GM23248 (cell line): ENCODE measurements around the gene ZSWIM2. TPM values are rescaled to one million over a fixed set of nuclear protein-coding genes. Genes with fewer than 3 reads are reported as not detected.
A peak's percentile ranks its signal among the peaks of the same experiment; 100 is the strongest.
"Not testable (repeated sequence)": the region's sequence is repeated elsewhere in the genome, so short reads cannot be mapped to it uniquely, and the experiment has no call there.

Experiments used
- DNase-seq: peaks from one replicate; pipeline ENCODE4 v3.0.0-alpha.2; 2015
- H2AFZ ChIP-seq: fragments of 200-600 bp; sonication (generic); 2 replicates; pipeline ENCODE4 v1.6.1; 2016; ENCODE audit warnings: antibody characterized with exemption
- H3F3A ChIP-seq: fragments of 200-600 bp; sonication (generic); 2 replicates; pipeline ENCODE4 v1.6.1; 2016; ENCODE audit warnings: mild to moderate bottlenecking, antibody characterized with exemption, mixed run types; ENCODE audit not compliant: insufficient read depth
- H3K27ac ChIP-seq: fragments of 200-600 bp; sonication (generic); 2 replicates; pipeline ENCODE4 v1.5.1; 2016; ENCODE audit warnings: mild to moderate bottlenecking
- H3K27me3 ChIP-seq: fragments of 200-600 bp; sonication (generic); replicated peaks from 2 replicates; pipeline ENCODE4 v1.6.1; 2016; ENCODE audit warnings: mild to moderate bottlenecking; ENCODE audit not compliant: insufficient read depth
- H3K36me3 ChIP-seq: fragments of 200-600 bp; sonication (generic); 2 replicates; pipeline ENCODE4 v1.6.1; 2016; ENCODE audit warnings: low read depth, mild to moderate bottlenecking
- H3K4me1 ChIP-seq: fragments of 200-600 bp; sonication (generic); 2 replicates; pipeline ENCODE4 v1.6.1; 2016; ENCODE audit warnings: mild to moderate bottlenecking; ENCODE audit not compliant: insufficient read depth
- H3K4me2 ChIP-seq: fragments of 200-600 bp; sonication (generic); one replicate; pipeline ENCODE4 v1.6.1; 2016; ENCODE audit warnings: mild to moderate bottlenecking; ENCODE audit not compliant: unreplicated experiment
- H3K4me3 ChIP-seq: fragments of 200-600 bp; sonication (generic); 2 replicates; pipeline ENCODE4 v1.5.1; 2016; ENCODE audit warnings: mild to moderate bottlenecking
- H3K79me2 ChIP-seq: fragments of 200-600 bp; sonication (generic); 2 replicates; pipeline ENCODE4 v1.6.1; 2016; ENCODE audit warnings: mild to moderate bottlenecking; ENCODE audit not compliant: insufficient read depth
- H3K9ac ChIP-seq: fragments of 200-600 bp; sonication (generic); 2 replicates; pipeline ENCODE4 v1.6.1; 2016; ENCODE audit warnings: mild to moderate bottlenecking
- H3K9me2 ChIP-seq: fragments of 200-600 bp; sonication (generic); 2 replicates; pipeline ENCODE4 v1.6.1; 2016; ENCODE audit warnings: mixed run types, mild to moderate bottlenecking, moderate library complexity; ENCODE audit not compliant: insufficient read depth
- H3K9me3 ChIP-seq: fragments of 200-600 bp; sonication (generic); one replicate; pipeline ENCODE4 v1.6.1; 2017; ENCODE audit warnings: low read depth
- H4K20me1 ChIP-seq: fragments of 200-600 bp; sonication (generic); 2 replicates; pipeline ENCODE4 v1.6.0; 2016; ENCODE audit not compliant: insufficient read depth
- EZH2 ChIP-seq: fragments of 200-600 bp; sonication (generic); IDR thresholded peaks from 2 replicates; pipeline ENCODE4 v1.6.1; 2018; ENCODE audit warnings: antibody characterized with exemption, mild to moderate bottlenecking; ENCODE audit not compliant: insufficient read depth, poor library complexity, severe bottlenecking
- EZH2phosphoT487 ChIP-seq: fragments of 200-600 bp; sonication (generic); IDR thresholded peaks from 2 replicates; pipeline ENCODE4 v1.6.1; 2018; ENCODE audit warnings: antibody characterized with exemption, moderate library complexity, mild to moderate bottlenecking, low read depth; ENCODE audit not compliant: insufficient read depth
- WGBS, 2 experiments: methylation state at CpG; one replicate each; pipeline ENCODE4 v1.1.6; 2015 to 2017; ENCODE audit warnings: low lambda C conversion rate in 2 of 2, low coverage in 1 of 2; ENCODE audit errors: missing lambda C conversion rate in 2 of 2; 5-methylcytosine and 5-hydroxymethylcytosine counted together
- in situ Hi-C: fragments of 300-500 bp; cut with MboI; formaldehyde crosslinking; loops from 2 replicates; pipeline ENCODE4 v1.15.0; 2020
- polyA plus RNA-seq: library from polyadenylated mRNA; unstranded; fragments of >200 nt; fragmentation: Nextera tagmentation; extraction: Ambion mirVana; gene quantifications from 2 replicates; pipeline ENCODE4 v1.2.1, GENCODE V29; 2016
- total RNA-seq: library from RNA; depleted of rRNA; stranded (reverse); fragments of >200 nt; shearing (Covaris generic); gene quantifications from 2 replicates; pipeline ENCODE4 v1.2.3, GENCODE V29; 2014

Gene ZSWIM2
- total and polyA plus RNA-seq, 2 experiments from 2014 or later, result not detected

- Histone ChIP-seq H4K20me1 (no peaks in the 10 kb centered on the region), H2AFZ (peak overlapping the region; percentile 55), H3K4me2 (peak overlapping the region; percentile 76), H3K9me3 (no peaks in the 10 kb centered on the region), H3F3A (peaks cover 7% of the 10 kb centered on the region; the same call in 1 of the 2 replicates), H3K36me3 (no peaks in the 10 kb centered on the region), H3K79me2 (no peaks in the 10 kb centered on the region), H3K4me3 (peak overlapping the region; percentile 24), H3K27ac (peak overlapping the region; percentile 40), H3K9me2 (no peaks in the 10 kb centered on the region), H3K4me1 (peaks cover 17% of the 10 kb centered on the region), H3K9ac (no peak overlapping the region), H3K27me3 (no peaks in the 10 kb centered on the region)
- peak; percentile 74 for DNase-seq
- in situ Hi-C loops, result loop anchor here (25.0 kb wide), 1 partner anchor 315 kb away; no protein-coding TSS in a partner anchor
- TF ChIP-seq EZH2phosphoT487, result 0 out of 2 replicates have a peak, but pooled peaks have one; percentile 36
- TF ChIP-seq EZH2, result no peak
- 0 to 1% methylated on average over 2 of the region's 2 CpGs for WGBS, 2 experiments
These were observed 21.6 kb downstream of the ZSWIM2 start for GRCh38 chr2:186827411-186827810.

- Histone ChIP-seq H3K27me3 (no peaks in the 10 kb centered on the region), H3F3A (no peaks in the 10 kb centered on the region), H4K20me1 (no peaks in the 10 kb centered on the region), H3K4me3 (no peak overlapping the region), H3K79me2 (no peaks in the 10 kb centered on the region), H3K36me3 (no peaks in the 10 kb centered on the region), H3K4me1 (peaks cover 12% of the 10 kb centered on the region), H3K4me2 (no peak overlapping the region), H3K9ac (no peak overlapping the region), H3K9me2 (no peaks in the 10 kb centered on the region; the same call in 1 of the 2 replicates), H3K9me3 (no peaks in the 10 kb centered on the region), H3K27ac (no peak overlapping the region), H2AFZ (no peak overlapping the region)
- 67% methylated on average over 2 of the region's 2 CpGs for WGBS, 2 experiments
- no peak for DNase-seq
- TF ChIP-seq EZH2 (no peak), EZH2phosphoT487 (no peak)
- in situ Hi-C loops, result no loop called here
These were observed 26.6 kb downstream of the ZSWIM2 start for GRCh38 chr2:186822323-186822722.

GRCh38 chr2:186820303-186820702, 28.7 kb downstream of the ZSWIM2 start:
- no peak overlapping the region for H3K27ac ChIP-seq
- H3K4me3 ChIP-seq, result peak overlapping the region; percentile 60
- H3F3A ChIP-seq, result no peaks in the 10 kb centered on the region
- peaks cover 6% of the 10 kb centered on the region; the same call in 1 of the 2 replicates for H3K4me1 ChIP-seq
- H2AFZ ChIP-seq, result peak overlapping the region; percentile 75
- 63 to 73% methylated on average over 7 of the region's 7 CpGs for WGBS, 2 experiments
- in situ Hi-C loops, result no loop called here
- H3K36me3 ChIP-seq, result no peaks in the 10 kb centered on the region
- H3K79me2 ChIP-seq, result no peaks in the 10 kb centered on the region
- DNase-seq, result peak; percentile 66
- TF ChIP-seq EZH2 (no peak), EZH2phosphoT487 (no peak)
- no peaks in the 10 kb centered on the region for H3K9me3 ChIP-seq
- H3K4me2 ChIP-seq, result peak overlapping the region; percentile 65
- no peaks in the 10 kb centered on the region for H4K20me1 ChIP-seq
- no peaks in the 10 kb centered on the region; the same call in 1 of the 2 replicates for H3K9me2 ChIP-seq
- no peaks in the 10 kb centered on the region for H3K27me3 ChIP-seq
- no peak overlapping the region; the same call in 1 of the 2 replicates for H3K9ac ChIP-seq

GRCh38 chr2:186811760-186812159, 37.2 kb downstream of the ZSWIM2 start:
- H3K27ac ChIP-seq, in situ Hi-C loops, H3K4me1 ChIP-seq, H3K36me3 ChIP-seq, H2AFZ ChIP-seq, H3K9ac ChIP-seq, H3K4me3 ChIP-seq, H3K79me2 ChIP-seq, H3K27me3 ChIP-seq, H3K9me2 ChIP-seq, H3K4me2 ChIP-seq, H3K9me3 ChIP-seq, H4K20me1 ChIP-seq, H3F3A ChIP-seq, DNase-seq: not testable (repeated sequence)
- 60 to 61% methylated on average over 6 of the region's 6 CpGs for WGBS, 2 experiments

GRCh38 chr2:186806591-186806990, 42.4 kb downstream of the ZSWIM2 start:
- Histone ChIP-seq H3K4me1 (no peaks in the 10 kb centered on the region), H2AFZ (no peak overlapping the region), H3K27me3 (no peaks in the 10 kb centered on the region), H3K9me2 (no peaks in the 10 kb centered on the region), H3K9me3 (no peaks in the 10 kb centered on the region), H3F3A (no peaks in the 10 kb centered on the region), H3K79me2 (no peaks in the 10 kb centered on the region), H3K9ac (no peak overlapping the region), H3K27ac (no peak overlapping the region), H4K20me1 (no peaks in the 10 kb centered on the region), H3K36me3 (no peaks in the 10 kb centered on the region), H3K4me2 (no peak overlapping the region), H3K4me3 (no peak overlapping the region)
- 25 to 38% methylated on average over 1 of the region's 1 CpG for WGBS, 2 experiments
- in situ Hi-C loops, result no loop called here
- no peak for TF ChIP-seq EZH2phosphoT487
- TF ChIP-seq EZH2, result no peak
- DNase-seq, result no peak

GRCh38 chr2:186798604-186799003, 50.4 kb downstream of the ZSWIM2 start:
- H4K20me1 ChIP-seq, H3K9me2 ChIP-seq, H3K4me1 ChIP-seq, H3F3A ChIP-seq, H3K27ac ChIP-seq, H3K4me3 ChIP-seq, H2AFZ ChIP-seq, H3K36me3 ChIP-seq, H3K4me2 ChIP-seq, H3K27me3 ChIP-seq, DNase-seq, H3K9ac ChIP-seq, H3K79me2 ChIP-seq, H3K9me3 ChIP-seq, in situ Hi-C loops: not testable (repeated sequence)
- 52 to 63% methylated on average over 1 of the region's 1 CpG for WGBS, 2 experiments
